ENCODE results near the gene MUTYH.
"Not testable (repeated sequence)": the region's sequence is repeated elsewhere in the genome, so short reads cannot be mapped to it uniquely, and the experiment has no call there.

MUTYH gene

DNA sequence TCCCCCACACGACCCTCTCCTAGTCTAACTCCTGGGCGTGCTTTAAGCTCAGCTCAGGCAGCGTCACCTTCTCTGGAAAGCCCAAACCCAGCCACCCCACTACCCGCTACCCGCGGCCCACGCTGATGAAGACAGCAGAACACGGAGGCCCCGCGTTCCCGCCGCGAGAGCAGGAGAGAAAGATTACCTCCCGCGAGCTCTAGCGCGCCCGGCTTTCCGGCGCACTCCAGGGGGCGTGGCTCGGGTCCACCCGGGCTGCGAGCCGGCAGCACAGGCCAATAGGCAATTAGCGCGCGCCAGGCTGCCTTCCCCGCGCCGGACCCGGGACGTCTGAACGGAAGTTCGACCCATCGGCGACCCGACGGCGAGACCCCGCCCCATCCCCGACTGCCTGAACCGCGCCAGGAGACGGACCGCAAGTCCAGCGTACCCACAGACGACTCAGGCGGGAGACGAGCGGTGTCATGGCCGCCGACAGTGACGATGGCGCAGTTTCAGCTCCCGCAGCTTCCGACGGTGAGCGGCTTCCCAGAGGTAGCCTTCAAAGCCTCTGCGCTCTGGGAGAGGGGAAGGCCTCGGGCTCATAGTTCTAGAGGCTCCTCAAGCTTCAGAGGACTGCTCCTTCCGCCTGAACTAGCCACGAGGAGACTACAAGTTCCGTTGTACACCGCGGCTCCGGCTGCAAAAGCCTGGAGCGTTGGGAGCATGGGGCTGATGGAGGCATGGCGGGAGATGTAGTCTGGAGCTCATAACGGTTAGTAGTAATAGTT lies at the start of gene MUTYH, which contains the start of gene TOE1:
TSS of gene MUTYH (minus strand) at position 652 of the 770 bp plus-strand sequence. CDS start 5,935 bp downstream, outside the sequence.
TSS of gene TOE1 (plus strand) at position 382 of the 770 bp plus-strand sequence. CDS start at position 465, 83 bp downstream.
- peak; percentile 90 for DNase-seq

DNA sequence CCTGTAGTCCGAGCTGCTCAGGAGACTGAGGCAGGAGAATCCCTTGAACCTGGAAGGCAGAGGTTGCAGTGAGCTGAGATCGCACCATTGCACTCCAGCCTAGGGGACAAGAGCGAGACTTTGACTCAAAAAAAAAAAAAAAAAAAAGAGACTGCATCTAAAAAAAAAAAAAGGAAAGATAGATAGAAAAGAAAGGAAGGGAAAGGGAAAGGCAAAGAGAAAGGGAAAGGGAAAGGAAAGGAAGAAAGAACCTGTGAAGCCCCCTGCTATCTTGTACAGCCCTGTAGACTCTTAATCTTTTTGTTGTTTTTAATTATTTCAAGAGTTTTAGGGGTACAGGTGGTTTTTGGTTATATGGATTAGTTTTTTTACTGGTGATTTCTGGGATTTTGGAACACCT lies 46.0 kb upstream of the MUTYH start:
- no peak for DNase-seq

- no peak for DNase-seq
Measured at GRCh38 chr1:45385302-45385701, 45.1 kb upstream of the MUTYH start.

- DNase-seq: not testable (repeated sequence)
Measured at GRCh38 chr1:45384213-45384612, 44.0 kb upstream of the MUTYH start.

- DNase-seq: no peak
Measured at GRCh38 chr1:45383191-45383590, 43.0 kb upstream of the MUTYH start.

GRCh38 chr1:45381243-45381642 lies 41.0 kb upstream of the MUTYH start:
- no peak for DNase-seq

DNA sequence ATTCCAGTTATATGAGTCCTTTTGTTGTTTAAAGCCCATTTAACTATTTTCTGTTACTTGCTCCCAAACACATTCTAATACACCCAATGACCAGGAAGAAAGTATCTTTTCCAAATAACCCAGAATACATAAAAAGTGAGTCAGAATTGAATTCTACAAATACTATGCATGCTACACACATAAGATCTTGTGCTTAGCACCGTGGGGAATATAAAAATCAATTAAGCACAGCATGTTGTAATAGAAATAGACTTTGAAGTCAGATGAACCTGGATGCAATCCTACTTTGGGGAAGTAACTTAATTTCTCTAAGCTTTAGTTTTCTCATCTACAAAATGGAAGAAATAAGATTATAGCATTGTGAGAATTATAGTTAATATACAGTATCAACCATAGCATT lies 40.5 kb upstream of the MUTYH start:
- DNase-seq: no peak

GRCh38 chr1:45380125-45380524 lies 39.9 kb upstream of the MUTYH start:
- DNase-seq: no peak

DNA sequence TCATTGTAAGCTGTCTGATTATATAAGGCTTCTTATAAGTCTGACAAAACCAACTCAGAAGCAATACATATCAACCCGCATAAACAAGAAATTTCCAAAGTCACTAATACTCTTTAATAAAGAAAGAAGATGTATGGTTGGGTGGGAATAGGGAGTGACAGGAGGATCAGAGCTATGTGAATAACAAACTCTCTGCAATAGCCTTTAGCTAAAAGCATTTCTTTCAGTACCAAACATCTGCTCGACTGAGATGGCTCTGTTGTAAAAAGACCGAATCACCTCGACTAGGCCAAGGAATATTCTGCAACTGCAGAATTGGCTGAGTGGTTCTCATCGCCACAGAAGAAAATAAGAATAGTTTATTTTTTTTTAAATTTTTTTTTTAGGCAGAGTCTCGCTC lies 39.3 kb upstream of the MUTYH start:
- DNase-seq: no peak

GRCh38 chr1:45378184-45378583 lies 37.9 kb upstream of the MUTYH start:
- DNase-seq: no peak

DNA sequence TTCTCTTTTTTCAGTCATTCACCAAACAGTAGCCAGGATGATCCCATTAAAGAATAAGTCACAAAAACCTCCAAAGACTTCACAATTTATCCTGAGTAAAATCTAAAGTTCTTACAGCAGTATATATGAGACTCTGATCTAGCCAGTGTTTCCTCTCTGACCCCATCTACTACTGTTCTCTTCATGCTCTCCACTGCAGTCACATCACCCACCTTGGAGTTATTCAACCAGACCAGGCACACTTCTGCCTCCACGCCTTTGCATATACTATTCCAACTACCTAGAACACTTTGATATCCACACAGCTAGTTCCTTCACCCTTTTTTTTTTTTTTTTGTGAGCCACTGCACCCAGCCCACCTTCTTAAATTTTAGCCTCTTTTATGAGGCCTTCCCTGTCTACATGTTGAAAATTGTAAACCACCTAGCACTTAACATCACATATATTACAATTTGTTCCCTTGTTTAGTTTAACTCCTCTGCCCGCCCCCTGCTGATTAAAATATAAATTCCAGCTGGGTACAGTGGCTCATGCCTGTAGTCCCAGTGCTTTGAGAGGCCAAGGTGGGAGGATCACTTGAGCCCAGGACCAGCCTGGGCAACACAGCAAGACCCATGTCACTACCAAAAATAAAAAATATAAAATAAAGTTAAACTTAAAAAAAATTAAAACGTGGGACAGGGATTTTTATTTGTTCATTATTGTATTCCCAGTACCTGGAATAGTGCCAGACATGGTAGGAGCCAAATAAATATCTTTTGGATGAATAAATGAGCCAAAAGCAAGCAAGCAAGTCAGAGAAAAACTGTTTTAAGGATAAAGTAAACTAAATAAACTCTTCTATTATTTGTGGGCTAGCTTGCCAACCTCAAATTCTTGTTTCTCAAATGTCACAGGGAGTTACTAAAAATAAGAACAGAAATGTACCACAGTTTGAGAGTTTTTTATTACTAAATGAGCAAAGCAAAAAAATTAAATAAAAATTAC lies 35.2 kb upstream of the MUTYH start:
- DNase-seq: no peak

DNA sequence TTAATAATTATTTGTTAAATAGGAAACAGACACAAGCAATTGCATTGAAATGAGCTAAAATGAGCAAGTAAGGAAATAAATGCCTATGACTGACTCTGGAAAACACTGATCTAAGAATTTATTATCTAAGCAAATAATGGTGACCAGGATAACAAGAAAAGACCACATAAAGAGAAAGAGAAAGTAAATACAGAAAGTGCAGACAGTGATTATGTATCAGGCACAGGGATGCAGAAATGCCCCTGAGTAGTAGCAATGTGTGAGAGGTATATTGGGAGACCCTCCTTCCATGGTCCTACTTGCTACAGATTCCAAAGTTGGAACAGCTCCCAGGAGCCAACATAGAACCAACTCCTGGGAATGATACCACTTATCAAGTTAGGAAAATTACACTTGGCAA lies 33.3 kb upstream of the MUTYH start:
- no peak for DNase-seq

- no peak for DNase-seq
Measured at GRCh38 chr1:45370575-45370974, 30.3 kb upstream of the MUTYH start.

DNA sequence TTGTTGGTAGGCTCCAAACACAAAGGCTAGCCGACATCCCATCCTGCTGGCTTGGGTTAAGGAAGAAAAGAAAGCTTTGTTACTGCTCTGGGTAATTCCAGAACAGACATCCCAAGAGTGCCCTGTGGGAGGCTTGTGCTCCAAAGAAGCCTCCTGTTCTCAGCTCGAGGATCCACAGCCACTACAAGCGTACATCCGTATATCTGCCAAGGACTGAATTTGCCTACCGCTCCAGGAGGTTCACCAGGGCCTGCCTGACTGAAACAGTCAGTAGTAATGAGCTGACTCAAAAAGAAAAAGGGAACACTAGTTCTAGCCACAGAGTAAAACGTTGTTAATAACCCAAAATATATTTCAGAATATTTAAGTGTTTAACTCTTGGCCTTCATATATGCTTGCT lies 24.8 kb upstream of the MUTYH start:
- DNase-seq: no peak

- no peak for DNase-seq
Measured at GRCh38 chr1:45364294-45364693, 24.1 kb upstream of the MUTYH start.

DNA sequence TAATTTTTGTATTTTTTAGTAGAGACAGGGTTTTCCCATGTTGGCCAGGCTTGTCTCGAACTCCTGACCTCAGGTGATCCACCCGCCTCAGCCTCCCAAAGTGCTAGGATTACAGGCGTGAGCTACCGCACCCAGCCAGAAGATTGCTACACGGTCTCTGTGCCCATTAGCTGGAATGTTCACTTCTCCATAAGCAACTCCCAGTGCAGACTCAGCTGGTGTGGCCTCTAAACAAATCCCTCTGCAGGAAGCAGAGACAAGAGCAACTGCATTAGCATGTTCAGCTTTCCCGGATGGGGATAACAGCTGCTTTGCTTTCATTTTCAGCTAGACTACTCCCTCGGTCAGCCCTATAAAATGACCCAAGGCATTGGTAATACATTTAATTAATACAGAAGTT lies 20.7 kb upstream of the MUTYH start:
- DNase-seq: not testable (repeated sequence)

DNA sequence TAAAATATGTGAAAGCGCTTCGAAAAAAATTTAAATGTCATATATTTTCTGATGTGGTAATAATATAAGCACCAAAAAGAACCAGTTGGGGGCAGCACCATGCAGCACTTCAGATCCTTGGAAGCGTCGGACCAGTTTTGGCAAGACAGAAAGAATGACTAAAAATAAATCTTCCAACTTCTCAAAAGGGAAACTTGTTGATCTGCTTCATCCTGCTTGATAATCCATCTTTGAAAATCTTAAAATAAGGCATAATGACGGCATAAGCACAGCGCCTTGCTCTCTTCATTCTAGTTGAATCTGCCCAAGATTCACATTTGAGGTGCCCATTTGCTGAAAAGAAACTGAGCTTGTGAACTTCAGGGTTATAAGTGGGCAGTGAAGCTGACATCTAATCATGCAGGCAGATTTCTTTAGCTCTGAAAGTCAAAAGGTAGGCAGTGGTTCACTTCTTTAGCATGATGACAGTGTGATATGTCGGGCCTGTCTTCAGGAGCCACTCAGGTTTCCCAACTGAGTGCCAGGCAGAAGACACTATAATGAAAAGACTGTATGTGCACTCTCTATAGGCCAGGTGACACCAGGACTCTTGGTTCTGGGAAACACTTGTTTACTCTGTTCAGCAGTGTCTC lies 19.8 kb upstream of the MUTYH start:
- DNase-seq: peak; percentile 37

GRCh38 chr1:45356186-45356585 lies 15.9 kb upstream of the MUTYH start:
- no peak for DNase-seq

DNA sequence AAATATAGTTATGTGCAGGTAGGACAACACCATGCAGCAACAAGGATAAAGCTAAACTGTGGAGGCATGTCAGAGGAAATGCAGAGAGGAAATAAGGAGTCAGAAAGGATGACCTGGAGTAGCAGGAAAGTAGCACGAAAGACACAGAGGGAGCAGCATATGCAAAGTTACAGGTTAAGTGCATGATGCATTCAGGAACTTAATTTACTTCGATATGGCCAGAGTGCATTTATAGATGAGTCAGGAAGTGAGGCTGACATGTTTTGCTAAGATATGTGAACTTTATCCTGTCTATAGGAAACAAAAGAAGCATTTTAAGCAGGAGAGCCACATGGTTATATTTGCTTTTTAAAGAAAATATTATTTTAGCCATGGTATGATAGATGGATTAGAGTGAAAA lies 15.4 kb upstream of the MUTYH start:
- no peak for DNase-seq

DNA sequence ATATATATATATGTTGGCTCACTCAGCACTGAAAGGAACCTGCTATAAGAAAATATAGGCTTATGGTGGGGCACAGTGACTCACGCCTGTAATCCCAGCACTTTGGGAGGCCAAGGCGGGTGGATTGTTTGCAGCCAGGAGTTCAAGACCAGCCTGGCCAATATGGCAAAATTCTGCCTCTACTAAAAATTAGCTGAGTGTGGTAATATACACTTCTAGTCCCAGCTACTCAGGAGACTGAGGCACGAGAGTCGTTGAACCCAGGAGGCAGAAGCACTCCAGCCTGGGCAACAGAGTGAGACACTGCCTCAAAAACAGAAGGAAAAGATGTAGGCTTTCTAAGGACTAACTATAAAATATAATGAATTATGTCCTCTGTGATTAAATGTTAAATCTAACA lies 14.6 kb upstream of the MUTYH start:
- no peak for DNase-seq

DNA sequence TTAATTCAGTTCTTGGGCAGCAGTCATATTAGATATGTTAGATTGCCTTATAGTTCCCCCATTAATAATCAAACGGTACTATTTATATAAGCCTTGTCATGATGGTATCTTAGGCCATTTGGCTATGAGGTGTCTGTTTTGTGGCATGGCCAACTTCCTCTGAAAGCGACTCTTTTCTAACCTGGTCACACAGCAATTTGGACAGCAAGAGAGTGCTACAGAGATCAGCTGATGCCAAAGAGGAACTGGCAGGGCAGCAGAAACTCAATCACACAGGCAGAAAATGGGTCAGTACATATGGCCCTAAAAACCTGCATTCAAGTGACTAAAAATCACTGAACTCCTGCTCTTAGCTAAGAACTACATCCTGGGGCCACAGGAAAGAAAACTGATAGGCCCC lies 13.4 kb upstream of the MUTYH start:
- DNase-seq: no peak

DNA sequence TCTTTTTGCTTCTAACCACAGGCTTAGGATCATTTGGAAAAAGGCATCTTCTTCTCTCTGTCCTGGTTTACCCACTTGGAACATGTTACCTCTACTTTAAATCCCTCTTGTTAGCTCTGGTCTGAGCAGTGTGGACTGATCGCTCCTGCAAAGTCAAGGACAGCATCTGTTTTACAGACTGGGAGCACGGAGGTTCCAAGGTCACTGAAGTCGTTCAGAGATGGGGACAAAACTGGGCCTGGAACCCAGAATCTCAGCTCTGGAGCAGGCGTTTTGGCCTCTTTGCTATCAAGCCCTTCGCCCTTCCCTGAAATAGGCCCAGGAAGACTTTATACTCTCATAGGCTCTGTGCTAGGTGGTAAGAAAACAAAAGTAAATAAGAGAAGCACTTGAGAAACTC lies 11.3 kb upstream of the MUTYH start:
- no peak for DNase-seq

DNA sequence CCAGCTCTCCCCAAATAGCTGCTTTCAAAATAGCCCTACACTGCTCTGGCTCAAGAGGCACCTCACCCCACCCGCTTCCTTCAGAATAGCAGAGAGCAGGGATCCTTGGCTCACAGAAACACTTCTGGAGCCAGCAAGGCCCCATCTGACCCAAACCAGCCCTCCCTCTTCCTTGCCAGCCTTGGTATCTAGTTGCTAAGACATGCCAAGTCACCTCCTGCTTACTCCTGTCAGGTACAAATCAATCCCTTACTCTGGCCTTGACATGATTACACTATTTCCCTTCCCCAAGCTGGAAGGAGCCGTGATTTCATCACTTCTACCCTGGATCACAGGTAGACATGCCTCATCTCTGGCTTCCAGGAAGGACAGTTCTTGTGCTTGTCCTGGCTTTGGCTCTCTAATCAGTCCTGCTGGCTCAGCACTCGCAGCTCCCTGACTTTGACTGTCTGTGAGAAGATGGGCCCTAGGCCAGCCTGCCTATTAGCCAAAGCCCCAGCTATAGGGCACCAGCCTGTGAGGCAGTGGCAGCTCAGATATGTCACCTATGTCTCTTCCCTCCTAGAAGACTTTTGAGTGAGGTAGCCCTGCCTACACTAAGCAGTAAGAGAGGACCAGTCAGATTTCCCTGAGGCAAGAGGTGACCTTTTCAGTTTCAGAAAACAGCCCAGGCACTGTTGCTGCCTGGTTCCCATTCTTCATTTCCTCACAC lies 8.9 kb upstream of the MUTYH start:
- no peak for DNase-seq

Measured in NCI-H1694 treated with DMSO at 0.1 percent for 48 hours (cell line).